Ishikawa (cell line): ENCODE data around the gene CLDND2.

Experiments
- CEBPB ChIP-seq: IDR thresholded peaks from 2 replicates; pipeline ENCODE4 v1.6.1; 2012
- EGR1 ChIP-seq: IDR thresholded peaks from 2 replicates; pipeline ENCODE4 v1.6.1; 2012
- EP300 ChIP-seq: IDR thresholded peaks from 2 replicates; pipeline ENCODE4 v1.6.1; 2012; ENCODE audit warnings: borderline replicate concordance
- FOXM1 ChIP-seq: IDR thresholded peaks from 2 replicates; pipeline ENCODE4 v1.6.1; 2012; ENCODE audit warnings: low read depth, borderline replicate concordance
- NFIC ChIP-seq: IDR thresholded peaks from 2 replicates; pipeline ENCODE4 v1.6.1; 2012
- RAD21 ChIP-seq: IDR thresholded peaks from 2 replicates; pipeline ENCODE4 v1.6.1; 2012; ENCODE audit warnings: low read depth
- TAF1 ChIP-seq: IDR thresholded peaks from 2 replicates; pipeline ENCODE4 v1.6.1; 2012; ENCODE audit warnings: low read depth, mild to moderate bottlenecking
- TF ChIP-seq, protein P1 (sequence below): IDR thresholded peaks from 2 replicates; pipeline ENCODE4 v1.6.1; 2012
- TF ChIP-seq, protein P2 (sequence below): IDR thresholded peaks from 2 replicates; pipeline ENCODE4 v1.6.1; 2012; ENCODE audit warnings: low read depth, mild to moderate bottlenecking

DNA sequence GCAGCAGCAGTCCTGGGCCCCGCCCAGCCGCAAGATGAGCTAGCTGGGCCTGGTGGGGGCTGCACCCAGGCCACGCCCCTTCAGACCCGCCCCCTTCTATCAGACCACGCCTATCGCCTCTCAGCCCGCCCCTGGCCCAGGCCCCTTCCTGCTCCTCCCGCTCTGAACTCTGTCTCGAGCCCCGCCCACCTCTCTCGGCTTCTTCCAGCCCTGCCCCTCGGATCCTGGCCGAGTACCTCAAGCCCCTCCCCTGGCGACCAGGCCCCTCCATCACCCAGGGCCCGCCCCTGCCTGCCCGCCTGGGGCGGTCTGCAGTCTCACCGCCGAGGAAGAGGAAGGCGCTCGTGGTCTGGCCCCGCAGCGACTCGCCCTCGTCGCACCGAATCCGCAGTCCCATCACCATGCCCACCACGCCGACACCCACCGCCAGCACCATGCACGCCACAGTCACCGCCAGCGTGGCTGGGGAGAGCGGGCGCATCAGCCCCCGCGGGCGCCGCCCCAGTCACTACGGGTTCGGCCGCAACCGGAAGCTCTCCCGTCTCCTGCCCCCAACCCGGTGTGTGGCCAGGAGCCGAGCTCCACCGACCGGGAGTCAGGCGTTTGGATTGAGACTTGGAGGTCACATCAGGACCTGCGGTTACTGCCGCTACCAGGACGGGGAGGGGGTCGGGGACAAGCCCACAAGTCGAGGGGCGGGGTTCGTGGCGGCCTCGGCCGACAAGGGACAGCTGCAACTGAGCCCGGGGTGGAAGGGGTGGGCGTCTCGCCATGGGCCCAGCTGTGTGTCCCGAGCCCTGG, 1.0 kb downstream of the CLDND2 start:
- TF ChIP-seq, protein P1, sequence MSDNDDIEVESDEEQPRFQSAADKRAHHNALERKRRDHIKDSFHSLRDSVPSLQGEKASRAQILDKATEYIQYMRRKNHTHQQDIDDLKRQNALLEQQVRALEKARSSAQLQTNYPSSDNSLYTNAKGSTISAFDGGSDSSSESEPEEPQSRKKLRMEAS = peak; percentile 62
- TF ChIP-seq EGR1 (no peak), EP300 (no peak), RAD21 (no peak), NFIC (no peak), CEBPB (no peak), TAF1 (no peak; the same call in 1 of the 2 replicates), FOXM1 (no peak)
- TF ChIP-seq, protein P2, sequence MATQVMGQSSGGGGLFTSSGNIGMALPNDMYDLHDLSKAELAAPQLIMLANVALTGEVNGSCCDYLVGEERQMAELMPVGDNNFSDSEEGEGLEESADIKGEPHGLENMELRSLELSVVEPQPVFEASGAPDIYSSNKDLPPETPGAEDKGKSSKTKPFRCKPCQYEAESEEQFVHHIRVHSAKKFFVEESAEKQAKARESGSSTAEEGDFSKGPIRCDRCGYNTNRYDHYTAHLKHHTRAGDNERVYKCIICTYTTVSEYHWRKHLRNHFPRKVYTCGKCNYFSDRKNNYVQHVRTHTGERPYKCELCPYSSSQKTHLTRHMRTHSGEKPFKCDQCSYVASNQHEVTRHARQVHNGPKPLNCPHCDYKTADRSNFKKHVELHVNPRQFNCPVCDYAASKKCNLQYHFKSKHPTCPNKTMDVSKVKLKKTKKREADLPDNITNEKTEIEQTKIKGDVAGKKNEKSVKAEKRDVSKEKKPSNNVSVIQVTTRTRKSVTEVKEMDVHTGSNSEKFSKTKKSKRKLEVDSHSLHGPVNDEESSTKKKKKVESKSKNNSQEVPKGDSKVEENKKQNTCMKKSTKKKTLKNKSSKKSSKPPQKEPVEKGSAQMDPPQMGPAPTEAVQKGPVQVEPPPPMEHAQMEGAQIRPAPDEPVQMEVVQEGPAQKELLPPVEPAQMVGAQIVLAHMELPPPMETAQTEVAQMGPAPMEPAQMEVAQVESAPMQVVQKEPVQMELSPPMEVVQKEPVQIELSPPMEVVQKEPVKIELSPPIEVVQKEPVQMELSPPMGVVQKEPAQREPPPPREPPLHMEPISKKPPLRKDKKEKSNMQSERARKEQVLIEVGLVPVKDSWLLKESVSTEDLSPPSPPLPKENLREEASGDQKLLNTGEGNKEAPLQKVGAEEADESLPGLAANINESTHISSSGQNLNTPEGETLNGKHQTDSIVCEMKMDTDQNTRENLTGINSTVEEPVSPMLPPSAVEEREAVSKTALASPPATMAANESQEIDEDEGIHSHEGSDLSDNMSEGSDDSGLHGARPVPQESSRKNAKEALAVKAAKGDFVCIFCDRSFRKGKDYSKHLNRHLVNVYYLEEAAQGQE = no peak
